WTC11 (cell line): ENCODE results near the gene BAG3.

Source experiments
- CTCF ChIP-seq: fragments of 200-600 bp; IDR thresholded peaks from 2 replicates; pipeline ENCODE4 v1.8.0; 2022; ENCODE audit warnings: antibody characterized with exemption
- MAX ChIP-seq: sonication (generic); formaldehyde crosslinking; IDR thresholded peaks from 2 replicates; pipeline ENCODE4 v1.8.0; 2022; ENCODE audit warnings: mild to moderate bottlenecking, missing genetic modification reagents
- TCF7 ChIP-seq: sonication (generic); formaldehyde crosslinking; IDR thresholded peaks from 2 replicates; pipeline ENCODE4 v1.8.0; 2022; ENCODE audit warnings: mild to moderate bottlenecking, low read depth, missing genetic modification reagents, moderate library complexity

- TF ChIP-seq MAX (CRISPR knock-in tag) (no peak), TCF7 (CRISPR knock-in tag) (no peak), CTCF (no peak)
These were observed 36.5 kb upstream of the BAG3 start for GRCh38 chr10:119614686-119615085.
